HL-60 (cell line): ENCODE results near the gene PBX1.

Source experiments
- DNase-seq, 2 experiments: peaks; one replicate each; pipeline ENCODE4 v3.0.0-alpha.2; 2010 to 2020; ENCODE audit warnings: low read depth in 1 of 2, low spot score in 1 of 2
- H3K27ac ChIP-seq: fragments of 250-450 bp; sonication (Bioruptor Pico); replicated peaks from 2 replicates; pipeline ENCODE4 v1.5.1; 2020; ENCODE audit warnings: mild to moderate bottlenecking, moderate library complexity
- H3K27me3 ChIP-seq: fragments of 250-450 bp; sonication (Bioruptor Pico); 2 replicates; pipeline ENCODE4 v1.5.1; 2021; ENCODE audit warnings: mild to moderate bottlenecking, moderate library complexity; ENCODE audit not compliant: insufficient read depth, poor library complexity, severe bottlenecking
- H3K4me3 ChIP-seq: replicated peaks from 2 replicates; pipeline ENCODE4 v1.5.1; 2011; ENCODE audit warnings: mild to moderate bottlenecking, control low read depth, low read length; ENCODE audit not compliant: insufficient read depth
- CTCF ChIP-seq: IDR thresholded peaks from one replicate; pipeline ENCODE4 v1.5.1; 2011; ENCODE audit warnings: low read length, control low read depth, inconsistent platforms; ENCODE audit not compliant: insufficient read depth
- GABPA ChIP-seq: IDR thresholded peaks from 2 replicates; pipeline ENCODE4 v1.6.1; 2012; ENCODE audit warnings: low read depth
- POLR2AphosphoS5 ChIP-seq: IDR thresholded peaks from 2 replicates; pipeline ENCODE4 v1.6.1; 2012; ENCODE audit warnings: low read depth
- SPI1 ChIP-seq: IDR thresholded peaks from 2 replicates; pipeline ENCODE4 v1.6.1; 2012; ENCODE audit warnings: low read depth, mild to moderate bottlenecking, borderline replicate concordance
- TF ChIP-seq, protein P1 (sequence below): IDR thresholded peaks from 2 replicates; pipeline ENCODE4 v1.6.1; 2012; ENCODE audit warnings: low read depth; ENCODE audit not compliant: insufficient replicate concordance

Gene PBX1

GRCh38 chr1:164688791-164689190, 129.8 kb downstream of the PBX1 start:
- H3K27me3 ChIP-seq, result no peaks in the 10 kb centered on the region
- TF ChIP-seq GABPA (no peak), SPI1 (no peak), POLR2AphosphoS5 (no peak), CTCF (no peak)
- TF ChIP-seq, protein P1, sequence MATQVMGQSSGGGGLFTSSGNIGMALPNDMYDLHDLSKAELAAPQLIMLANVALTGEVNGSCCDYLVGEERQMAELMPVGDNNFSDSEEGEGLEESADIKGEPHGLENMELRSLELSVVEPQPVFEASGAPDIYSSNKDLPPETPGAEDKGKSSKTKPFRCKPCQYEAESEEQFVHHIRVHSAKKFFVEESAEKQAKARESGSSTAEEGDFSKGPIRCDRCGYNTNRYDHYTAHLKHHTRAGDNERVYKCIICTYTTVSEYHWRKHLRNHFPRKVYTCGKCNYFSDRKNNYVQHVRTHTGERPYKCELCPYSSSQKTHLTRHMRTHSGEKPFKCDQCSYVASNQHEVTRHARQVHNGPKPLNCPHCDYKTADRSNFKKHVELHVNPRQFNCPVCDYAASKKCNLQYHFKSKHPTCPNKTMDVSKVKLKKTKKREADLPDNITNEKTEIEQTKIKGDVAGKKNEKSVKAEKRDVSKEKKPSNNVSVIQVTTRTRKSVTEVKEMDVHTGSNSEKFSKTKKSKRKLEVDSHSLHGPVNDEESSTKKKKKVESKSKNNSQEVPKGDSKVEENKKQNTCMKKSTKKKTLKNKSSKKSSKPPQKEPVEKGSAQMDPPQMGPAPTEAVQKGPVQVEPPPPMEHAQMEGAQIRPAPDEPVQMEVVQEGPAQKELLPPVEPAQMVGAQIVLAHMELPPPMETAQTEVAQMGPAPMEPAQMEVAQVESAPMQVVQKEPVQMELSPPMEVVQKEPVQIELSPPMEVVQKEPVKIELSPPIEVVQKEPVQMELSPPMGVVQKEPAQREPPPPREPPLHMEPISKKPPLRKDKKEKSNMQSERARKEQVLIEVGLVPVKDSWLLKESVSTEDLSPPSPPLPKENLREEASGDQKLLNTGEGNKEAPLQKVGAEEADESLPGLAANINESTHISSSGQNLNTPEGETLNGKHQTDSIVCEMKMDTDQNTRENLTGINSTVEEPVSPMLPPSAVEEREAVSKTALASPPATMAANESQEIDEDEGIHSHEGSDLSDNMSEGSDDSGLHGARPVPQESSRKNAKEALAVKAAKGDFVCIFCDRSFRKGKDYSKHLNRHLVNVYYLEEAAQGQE, result no peak
- no peak overlapping the region for H3K27ac ChIP-seq
- no peak overlapping the region for H3K4me3 ChIP-seq
- no peak for DNase-seq

DNA sequence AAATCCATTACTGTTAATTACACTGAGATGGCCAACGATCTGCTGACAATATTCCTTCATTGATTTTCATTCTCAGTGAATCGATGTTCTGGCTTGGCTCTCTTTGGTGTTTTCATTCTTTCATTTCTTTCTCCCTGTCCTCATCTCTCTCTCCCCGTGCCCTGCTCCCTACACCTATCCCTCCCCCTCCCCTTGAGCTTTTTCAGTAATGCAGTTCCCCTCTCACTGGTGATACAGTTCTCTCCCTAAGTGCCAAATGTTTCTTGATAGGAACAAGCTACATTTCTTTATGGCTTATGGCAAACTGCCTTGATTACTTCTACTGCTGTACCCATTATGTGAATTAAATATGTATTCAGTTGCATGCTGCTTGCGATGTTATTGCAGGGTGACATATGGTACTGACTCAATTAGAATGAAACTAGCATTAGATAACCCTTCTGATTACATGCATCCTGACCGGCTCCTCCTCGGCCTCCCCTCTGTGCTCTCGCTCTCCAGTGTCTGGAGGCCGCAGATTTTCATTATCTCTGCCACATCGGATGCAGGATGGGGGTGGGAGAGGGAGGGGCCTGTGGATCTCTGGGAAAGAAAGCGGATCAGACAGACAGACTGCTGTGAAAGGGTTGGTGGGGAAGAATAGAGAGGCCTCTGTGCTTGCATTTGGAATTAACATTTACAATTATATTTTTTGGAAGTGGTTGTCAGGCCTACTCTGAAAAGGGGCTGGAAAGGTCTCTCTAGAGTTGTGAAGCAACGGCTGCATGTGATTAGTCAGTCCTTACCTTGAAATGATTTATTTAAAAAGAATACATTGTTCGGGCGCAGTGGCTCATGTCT, 130.9 kb downstream of the PBX1 start:
- no peak for DNase-seq
- no peaks in the 10 kb centered on the region for H3K27me3 ChIP-seq
- TF ChIP-seq SPI1 (no peak), POLR2AphosphoS5 (no peak), CTCF (no peak), GABPA (no peak)
- TF ChIP-seq, protein P1, result no peak
- H3K4me3 ChIP-seq, result no peak overlapping the region
- H3K27ac ChIP-seq, result no peak overlapping the region

DNA sequence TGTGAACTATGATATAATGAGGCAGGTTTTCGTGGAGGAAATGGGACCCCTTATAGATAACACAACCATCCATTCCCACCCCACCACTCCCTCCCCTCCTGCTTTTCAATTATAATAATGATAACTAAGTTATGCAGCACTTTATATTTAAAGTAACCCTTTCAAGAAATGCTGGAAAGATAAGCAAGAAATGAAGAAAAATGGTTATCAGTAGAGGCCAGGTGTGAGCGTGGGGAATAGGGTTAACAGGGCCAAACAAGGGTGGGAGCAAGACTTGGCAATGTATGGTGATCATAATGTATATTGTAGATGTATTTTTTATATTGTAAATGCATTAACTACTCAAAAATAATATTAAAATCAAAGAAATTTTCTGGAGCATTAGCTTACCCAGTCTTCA, 133.4 kb downstream of the PBX1 start:
- DNase-seq, result no peak
- TF ChIP-seq, protein P1, result no peak
- TF ChIP-seq POLR2AphosphoS5 (no peak), SPI1 (no peak), GABPA (no peak), CTCF (no peak)
- no peak overlapping the region for H3K27ac ChIP-seq
- no peaks in the 10 kb centered on the region for H3K27me3 ChIP-seq
- no peak overlapping the region for H3K4me3 ChIP-seq
